Cardiac fibroblast (primary cell): ENCODE measurements around the gene LINC01488.
A peak's percentile ranks its signal among the peaks of the same experiment; 100 is the strongest.

Experiments
- DNase-seq, 2 donors: peaks; one replicate each; pipeline versions ENCODE4 v3.0.0 to v3.0.0-alpha.2; 2010; ENCODE audit warnings: low read depth in 2 of 2
- H3K4me3 ChIP-seq, 2 donors: replicated peaks in 1 of 2; 1 replicate in 1 of 2; 2 replicates in 1 of 2; pipeline ENCODE4 v1.5.1; 2011; ENCODE audit warnings: low read depth in 2 of 2, low read length in 2 of 2, mild to moderate bottlenecking in 2 of 2, moderate library complexity in 1 of 2
- CTCF ChIP-seq: IDR thresholded peaks from one replicate; pipeline ENCODE4 v1.5.1; 2011; ENCODE audit warnings: low read depth, mild to moderate bottlenecking, low read length, inconsistent platforms

The LINC01488 gene

GRCh38 chr11:69500285-69501120 lies 19.0 kb downstream of the LINC01488 start:
- no peak overlapping the region for H3K4me3 ChIP-seq
- no peak for TF ChIP-seq CTCF

DNA sequence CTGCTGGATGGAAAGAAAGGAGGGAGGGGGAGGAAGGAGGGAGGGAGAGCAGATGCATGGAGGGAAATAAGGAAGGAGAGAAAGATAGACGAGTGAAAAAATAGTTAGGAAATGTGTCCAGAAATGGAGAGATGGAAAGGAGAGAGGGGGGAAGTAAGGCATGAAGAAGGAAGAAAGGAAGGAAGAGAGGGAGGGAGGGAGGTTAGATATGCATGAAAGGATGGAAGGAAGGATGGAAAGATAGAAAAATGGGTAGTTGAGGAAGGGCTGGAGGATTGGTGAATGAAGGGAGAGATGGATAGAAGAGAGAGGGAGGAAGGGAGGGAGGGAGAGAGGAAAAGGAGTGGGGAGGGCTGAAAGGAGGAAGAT lies 19.6 kb downstream of the LINC01488 start:
- no peak for DNase-seq
- no peak overlapping the region for H3K4me3 ChIP-seq
- no peak for TF ChIP-seq CTCF

More at GRCh38 chr11:69500285-69501120, 19.0 kb downstream of the LINC01488 start:
- DNase-seq = no peak

DNA sequence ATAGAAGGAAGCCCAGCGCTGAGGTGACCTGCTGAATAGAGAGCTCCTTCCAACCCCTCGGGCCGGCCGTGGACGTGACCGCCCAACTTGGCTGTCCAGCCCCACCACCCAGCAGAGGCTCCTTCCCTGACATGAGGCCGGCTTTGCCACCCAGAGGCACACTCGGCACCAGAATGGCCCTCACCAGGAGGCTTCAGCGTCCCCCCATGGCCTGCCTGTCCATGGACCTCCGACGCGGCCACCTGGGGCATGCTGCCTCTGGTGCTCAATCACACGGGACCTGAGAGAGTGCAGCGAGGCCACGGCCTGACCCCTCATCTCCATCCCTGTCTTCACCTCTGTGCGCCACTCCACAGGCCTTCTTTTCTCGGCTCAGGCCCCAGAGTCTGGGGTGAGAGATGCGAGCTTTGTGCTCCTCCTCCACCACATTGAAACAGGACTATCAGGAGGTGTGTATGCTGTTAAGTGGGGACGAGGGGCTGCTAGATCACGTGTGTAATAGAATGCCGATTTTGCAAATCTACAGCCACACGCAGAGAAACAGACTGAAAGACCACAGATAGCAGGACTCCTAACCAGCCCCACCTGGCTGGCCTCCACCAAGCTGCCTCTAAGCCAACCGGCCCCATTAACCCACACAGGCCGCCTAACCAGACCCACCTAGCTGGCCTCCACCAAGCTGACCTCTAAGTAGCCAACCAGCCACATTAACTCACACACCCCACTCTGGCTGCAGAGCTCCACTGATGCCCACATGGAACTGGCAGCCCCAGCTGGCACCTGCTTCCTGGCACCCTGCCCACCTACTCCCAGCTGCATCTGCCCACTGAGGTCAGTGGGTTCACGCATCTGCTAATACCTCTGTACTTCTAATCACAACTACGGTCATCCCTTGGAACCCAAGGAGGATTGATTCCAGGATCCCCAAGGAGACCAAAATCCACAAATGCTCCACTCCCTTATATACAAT lies 20.7 kb downstream of the LINC01488 start:
- no peak overlapping the region for H3K4me3 ChIP-seq
- TF ChIP-seq CTCF = no peak

GRCh38 chr11:69504127-69504526 lies 22.7 kb downstream of the LINC01488 start:
- DNase-seq = no peak
- H3K4me3 ChIP-seq = no peak overlapping the region
- no peak for TF ChIP-seq CTCF

More for the DNA sequence above, 20.7 kb downstream of the LINC01488 start:
- no peak for DNase-seq

- no peak for TF ChIP-seq CTCF
- no peak overlapping the region for H3K4me3 ChIP-seq
- no peak for DNase-seq
These were observed 23.3 kb downstream of the LINC01488 start for GRCh38 chr11:69504576-69505335.

- peak in 1 of 2 donors; percentile 22 for DNase-seq
- H3K4me3 ChIP-seq = no peak overlapping the region
- TF ChIP-seq CTCF = no peak
These were observed 27.5 kb downstream of the LINC01488 start for GRCh38 chr11:69508974-69509373.
